ENCODE data around the gene SCAANT1.

The SCAANT1 gene

GRCh38 chr3:63896332-63897030 is 15.7 kb downstream of the SCAANT1 start:
- no peak for DNase-seq

- DNase-seq, result no peak
These were observed 16.6 kb downstream of the SCAANT1 start for GRCh38 chr3:63895422-63896189.

GRCh38 chr3:63892773-63893352 is 19.3 kb downstream of the SCAANT1 start:
- no peak for DNase-seq

- no peak for DNase-seq
These were observed 20.7 kb downstream of the SCAANT1 start for GRCh38 chr3:63891518-63891917.

GRCh38 chr3:63886858-63887257 is 25.3 kb downstream of the SCAANT1 start:
- DNase-seq, result no peak

- no peak for DNase-seq
These were observed 31.5 kb downstream of the SCAANT1 start for GRCh38 chr3:63880653-63881052.

- no peak for DNase-seq
These were observed 33.7 kb downstream of the SCAANT1 start for GRCh38 chr3:63878394-63879060.

GRCh38 chr3:63877737-63878393 is 34.3 kb downstream of the SCAANT1 start:
- no peak for DNase-seq

- DNase-seq, result no peak
These were observed 35.9 kb downstream of the SCAANT1 start for GRCh38 chr3:63876260-63876659.

GRCh38 chr3:63875510-63875909 is 36.7 kb downstream of the SCAANT1 start:
- no peak for DNase-seq

- DNase-seq, result no peak
These were observed 37.4 kb downstream of the SCAANT1 start for GRCh38 chr3:63874769-63875168.

- DNase-seq, result no peak
These were observed 39.9 kb downstream of the SCAANT1 start for GRCh38 chr3:63872135-63872924.

GRCh38 chr3:63870615-63871005 is 41.6 kb downstream of the SCAANT1 start:
- no peak for DNase-seq

- no peak for DNase-seq
These were observed 42.1 kb downstream of the SCAANT1 start for GRCh38 chr3:63869940-63870614.

GRCh38 chr3:63867225-63867624 is 45.0 kb downstream of the SCAANT1 start:
- DNase-seq, result no peak

- no peak for DNase-seq
These were observed 47.2 kb downstream of the SCAANT1 start for GRCh38 chr3:63864965-63865327.

GRCh38 chr3:63864008-63864964 is 47.9 kb downstream of the SCAANT1 start:
- peak; percentile 32 to 47 for DNase-seq

- DNase-seq, result peak; percentile 71 to 76
These were observed 48.8 kb downstream of the SCAANT1 start, which contains the start of the genes ATXN7 and THOC7 for GRCh38 chr3:63863150-63864007. Gene ATXN7, plus strand, starts transcription at chr3:63863867. Its CDS starts 48,732 bp downstream, at chr3:63912599. Gene THOC7, minus strand, starts transcription at chr3:63863805. Its CDS starts 15 bp downstream, at chr3:63863790.

GRCh38 chr3:63862804-63863149 is 49.4 kb downstream of the SCAANT1 start:
- peak in 1 of 2 donors; percentile 3 for DNase-seq

All from CD4-positive, alpha-beta T cell treated with Interleukin-4 for 1 hour (primary cell).